ENCODE results near the gene TMEM200B. TPM values are rescaled to one million over a fixed set of nuclear protein-coding genes. Genes with fewer than 3 reads are reported as not detected.
"Not testable (repeated sequence)": the region's sequence is repeated elsewhere in the genome, so short reads cannot be mapped to it uniquely, and the experiment has no call there.

TMEM200B gene
- total and polyA plus RNA-seq, 2 experiments from 2014 or later = 4.9 to 8.7 TPM

DNA sequence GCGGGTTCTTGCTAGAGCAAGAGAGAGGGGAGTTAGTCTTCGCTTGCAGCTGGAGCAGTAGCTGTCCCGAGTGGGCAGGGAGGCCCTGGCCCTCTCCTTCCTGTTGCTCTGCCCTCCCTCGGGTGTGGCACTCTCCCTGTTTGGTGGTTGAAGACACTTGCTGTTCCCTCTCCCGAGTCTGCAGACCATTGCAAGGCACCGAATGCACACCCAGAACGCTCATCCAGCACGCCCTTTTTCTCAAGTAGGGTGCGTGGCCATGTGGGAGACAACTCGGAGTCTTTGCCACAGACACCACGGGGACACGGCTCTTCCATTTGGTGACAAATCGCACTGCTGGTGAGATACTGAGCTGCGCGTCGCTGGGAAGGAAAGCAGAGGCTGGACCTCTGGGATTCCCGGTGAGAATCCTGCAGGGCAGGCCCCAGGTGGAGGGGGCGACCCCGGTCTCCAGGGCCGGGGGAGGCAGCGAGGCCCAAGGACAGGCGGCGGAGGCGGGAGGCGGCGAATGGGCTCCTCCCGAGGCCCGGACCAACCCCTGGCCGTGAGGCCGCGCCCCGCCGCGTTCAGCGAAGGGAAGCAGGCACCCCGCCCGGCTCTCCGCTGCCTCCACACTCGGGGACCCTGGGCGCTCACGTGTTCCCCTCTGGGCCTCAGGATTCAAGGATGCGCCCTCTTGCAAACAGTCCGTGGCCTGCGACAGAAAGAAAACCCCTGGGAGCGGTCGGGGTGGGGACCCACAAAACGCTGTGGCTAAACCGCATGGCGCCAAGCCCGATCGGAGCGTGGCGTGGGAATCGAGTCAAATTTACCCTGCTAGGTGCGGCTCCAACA lies 10.4 kb upstream of the TMEM200B start (continued):
- TF ChIP-seq, protein P1, sequence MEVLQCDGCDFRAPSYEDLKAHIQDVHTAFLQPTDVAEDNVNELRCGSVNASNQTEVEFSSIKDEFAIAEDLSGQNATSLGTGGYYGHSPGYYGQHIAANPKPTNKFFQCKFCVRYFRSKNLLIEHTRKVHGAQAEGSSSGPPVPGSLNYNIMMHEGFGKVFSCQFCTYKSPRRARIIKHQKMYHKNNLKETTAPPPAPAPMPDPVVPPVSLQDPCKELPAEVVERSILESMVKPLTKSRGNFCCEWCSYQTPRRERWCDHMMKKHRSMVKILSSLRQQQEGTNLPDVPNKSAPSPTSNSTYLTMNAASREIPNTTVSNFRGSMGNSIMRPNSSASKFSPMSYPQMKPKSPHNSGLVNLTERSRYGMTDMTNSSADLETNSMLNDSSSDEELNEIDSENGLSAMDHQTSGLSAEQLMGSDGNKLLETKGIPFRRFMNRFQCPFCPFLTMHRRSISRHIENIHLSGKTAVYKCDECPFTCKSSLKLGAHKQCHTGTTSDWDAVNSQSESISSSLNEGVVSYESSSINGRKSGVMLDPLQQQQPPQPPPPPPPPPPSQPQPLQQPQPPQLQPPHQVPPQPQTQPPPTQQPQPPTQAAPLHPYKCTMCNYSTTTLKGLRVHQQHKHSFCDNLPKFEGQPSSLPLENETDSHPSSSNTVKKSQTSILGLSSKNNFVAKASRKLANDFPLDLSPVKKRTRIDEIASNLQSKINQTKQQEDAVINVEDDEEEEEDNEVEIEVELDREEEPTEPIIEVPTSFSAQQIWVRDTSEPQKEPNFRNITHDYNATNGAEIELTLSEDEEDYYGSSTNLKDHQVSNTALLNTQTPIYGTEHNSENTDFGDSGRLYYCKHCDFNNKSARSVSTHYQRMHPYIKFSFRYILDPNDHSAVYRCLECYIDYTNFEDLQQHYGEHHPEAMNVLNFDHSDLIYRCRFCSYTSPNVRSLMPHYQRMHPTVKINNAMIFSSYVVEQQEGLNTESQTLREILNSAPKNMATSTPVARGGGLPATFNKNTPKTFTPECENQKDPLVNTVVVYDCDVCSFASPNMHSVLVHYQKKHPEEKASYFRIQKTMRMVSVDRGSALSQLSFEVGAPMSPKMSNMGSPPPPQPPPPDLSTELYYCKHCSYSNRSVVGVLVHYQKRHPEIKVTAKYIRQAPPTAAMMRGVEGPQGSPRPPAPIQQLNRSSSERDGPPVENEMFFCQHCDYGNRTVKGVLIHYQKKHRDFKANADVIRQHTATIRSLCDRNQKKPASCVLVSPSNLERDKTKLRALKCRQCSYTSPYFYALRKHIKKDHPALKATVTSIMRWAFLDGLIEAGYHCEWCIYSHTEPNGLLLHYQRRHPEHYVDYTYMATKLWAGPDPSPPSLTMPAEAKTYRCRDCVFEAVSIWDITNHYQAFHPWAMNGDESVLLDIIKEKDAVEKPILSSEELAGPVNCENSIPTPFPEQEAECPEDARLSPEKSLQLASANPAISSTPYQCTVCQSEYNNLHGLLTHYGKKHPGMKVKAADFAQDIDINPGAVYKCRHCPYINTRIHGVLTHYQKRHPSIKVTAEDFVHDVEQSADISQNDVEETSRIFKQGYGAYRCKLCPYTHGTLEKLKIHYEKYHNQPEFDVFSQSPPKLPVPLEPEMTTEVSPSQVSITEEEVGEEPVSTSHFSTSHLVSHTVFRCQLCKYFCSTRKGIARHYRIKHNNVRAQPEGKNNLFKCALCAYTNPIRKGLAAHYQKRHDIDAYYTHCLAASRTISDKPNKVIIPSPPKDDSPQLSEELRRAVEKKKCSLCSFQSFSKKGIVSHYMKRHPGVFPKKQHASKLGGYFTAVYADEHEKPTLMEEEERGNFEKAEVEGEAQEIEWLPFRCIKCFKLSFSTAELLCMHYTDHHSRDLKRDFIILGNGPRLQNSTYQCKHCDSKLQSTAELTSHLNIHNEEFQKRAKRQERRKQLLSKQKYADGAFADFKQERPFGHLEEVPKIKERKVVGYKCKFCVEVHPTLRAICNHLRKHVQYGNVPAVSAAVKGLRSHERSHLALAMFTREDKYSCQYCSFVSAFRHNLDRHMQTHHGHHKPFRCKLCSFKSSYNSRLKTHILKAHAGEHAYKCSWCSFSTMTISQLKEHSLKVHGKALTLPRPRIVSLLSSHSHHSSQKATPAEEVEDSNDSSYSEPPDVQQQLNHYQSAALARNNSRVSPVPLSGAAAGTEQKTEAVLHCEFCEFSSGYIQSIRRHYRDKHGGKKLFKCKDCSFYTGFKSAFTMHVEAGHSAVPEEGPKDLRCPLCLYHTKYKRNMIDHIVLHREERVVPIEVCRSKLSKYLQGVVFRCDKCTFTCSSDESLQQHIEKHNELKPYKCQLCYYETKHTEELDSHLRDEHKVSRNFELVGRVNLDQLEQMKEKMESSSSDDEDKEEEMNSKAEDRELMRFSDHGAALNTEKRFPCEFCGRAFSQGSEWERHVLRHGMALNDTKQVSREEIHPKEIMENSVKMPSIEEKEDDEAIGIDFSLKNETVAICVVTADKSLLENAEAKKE (CRISPR knock-in tag; IDR thresholded peaks at IDR 0.05) = no peak
- TF ChIP-seq NANOG (IDR thresholded peaks at IDR 0.05; ENCODE audit: borderline replicate concordance) (no peak), ZNF114 (CRISPR knock-in tag; IDR thresholded peaks at IDR 0.05) (no peak), EZH2phosphoT487 (IDR thresholded peaks at IDR 0.05; ENCODE audit: unreplicated experiment) (no peak)

DNA sequence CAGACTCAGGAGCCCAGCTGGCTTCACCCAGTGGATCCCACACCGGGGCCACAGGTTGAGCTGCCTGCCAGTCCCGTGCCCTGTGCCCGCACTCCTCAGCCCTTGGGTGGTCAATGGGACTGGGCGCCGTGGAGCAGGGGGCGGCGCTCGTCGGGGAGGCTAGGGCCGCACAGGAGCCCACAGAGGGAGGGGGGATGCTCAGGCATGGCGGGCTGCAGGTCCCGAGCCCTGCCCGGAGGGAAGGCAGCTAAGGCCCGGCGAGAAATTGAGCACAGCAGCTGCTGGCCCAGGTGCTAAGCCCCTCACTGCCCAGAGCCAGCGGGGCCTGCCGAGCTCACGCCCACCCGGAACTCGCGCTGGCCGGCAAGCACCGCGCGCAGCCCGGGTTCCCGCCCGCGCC lies 7.4 kb upstream of the TMEM200B start:
- not testable (repeated sequence) for H3K9me3 Mint-ChIP-seq; H2AFZ ChIP-seq; H3K27me3 ChIP-seq (ENCODE audit: insufficient read depth); H3K36me3 Mint-ChIP-seq (ENCODE audit: low read depth); H3K79me2 ChIP-seq (replicated peaks; ENCODE audit: insufficient read depth); ATAC-seq; H4K20me1 ChIP-seq (replicated peaks; ENCODE audit: insufficient read depth); H3K4me2 ChIP-seq; H3K4me1 Mint-ChIP-seq; H3K4me3 Mint-ChIP-seq; DNase-seq (ENCODE audit: low spot score); H3K27ac Mint-ChIP-seq; H3K27ac ChIP-seq (ENCODE audit: low read depth); H3K4me3 ChIP-seq; H3K36me3 ChIP-seq (ENCODE audit: insufficient read depth); H3K9me2 ChIP-seq (ENCODE audit: insufficient read depth)
- peaks cover 13% of the 10 kb centered on the region for H3K27me3 Mint-ChIP-seq (ENCODE audit: insufficient read depth, low read depth, poor library complexity)
- peaks cover 11% of the 10 kb centered on the region; the same call in 1 of the 2 replicates for H3K4me1 ChIP-seq (ENCODE audit: insufficient read depth)
- 0 out of 2 replicates have a peak, but pooled peaks cover 10% of the 10 kb centered on the region for H3F3A ChIP-seq (replicated peaks; ENCODE audit: low read depth)

Measured in GM23338 (cell line).